ENCODE measurements around the gene PRELID3B.
"Not testable (repeated sequence)": the region's sequence is repeated elsewhere in the genome, so short reads cannot be mapped to it uniquely, and the experiment has no call there.

Gene PRELID3B

GRCh38 chr20:59024111-59024530 lies 18.5 kb downstream of the PRELID3B start:
- DNase-seq, result no peak

DNA sequence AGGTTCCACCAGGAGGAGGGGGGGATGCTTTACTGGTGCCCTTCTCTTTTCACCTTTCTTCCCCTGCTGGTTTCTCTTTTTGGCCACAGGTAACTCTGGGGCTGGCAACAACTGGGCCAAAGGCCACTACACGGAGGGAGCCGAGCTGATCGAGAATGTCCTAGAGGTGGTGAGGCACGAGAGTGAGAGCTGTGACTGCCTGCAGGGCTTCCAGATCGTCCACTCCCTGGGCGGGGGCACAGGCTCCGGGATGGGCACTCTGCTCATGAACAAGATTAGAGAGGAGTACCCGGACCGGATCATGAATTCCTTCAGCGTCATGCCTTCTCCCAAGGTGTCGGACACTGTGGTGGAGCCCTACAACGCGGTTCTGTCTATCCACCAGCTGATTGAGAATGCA lies 19.0 kb downstream of the PRELID3B start:
- DNase-seq, result no peak

- DNase-seq, result no peak
Observed at GRCh38 chr20:59022754-59023153, 19.8 kb downstream of the PRELID3B start.

GRCh38 chr20:59020938-59021551 lies 21.5 kb downstream of the PRELID3B start:
- no peak for DNase-seq

- DNase-seq, result no peak
Observed at GRCh38 chr20:59019217-59019616, 23.4 kb downstream of the PRELID3B start, which contains the start of gene TUBB1. TSS of gene TUBB1 (plus strand) at chr20:59019429. CDS start at chr20:59019523, 94 bp downstream.

GRCh38 chr20:59018817-59019216 lies 23.8 kb downstream of the PRELID3B start:
- no peak for DNase-seq

- no peak for DNase-seq
Observed at GRCh38 chr20:59017493-59018231, 24.9 kb downstream of the PRELID3B start.

DNA sequence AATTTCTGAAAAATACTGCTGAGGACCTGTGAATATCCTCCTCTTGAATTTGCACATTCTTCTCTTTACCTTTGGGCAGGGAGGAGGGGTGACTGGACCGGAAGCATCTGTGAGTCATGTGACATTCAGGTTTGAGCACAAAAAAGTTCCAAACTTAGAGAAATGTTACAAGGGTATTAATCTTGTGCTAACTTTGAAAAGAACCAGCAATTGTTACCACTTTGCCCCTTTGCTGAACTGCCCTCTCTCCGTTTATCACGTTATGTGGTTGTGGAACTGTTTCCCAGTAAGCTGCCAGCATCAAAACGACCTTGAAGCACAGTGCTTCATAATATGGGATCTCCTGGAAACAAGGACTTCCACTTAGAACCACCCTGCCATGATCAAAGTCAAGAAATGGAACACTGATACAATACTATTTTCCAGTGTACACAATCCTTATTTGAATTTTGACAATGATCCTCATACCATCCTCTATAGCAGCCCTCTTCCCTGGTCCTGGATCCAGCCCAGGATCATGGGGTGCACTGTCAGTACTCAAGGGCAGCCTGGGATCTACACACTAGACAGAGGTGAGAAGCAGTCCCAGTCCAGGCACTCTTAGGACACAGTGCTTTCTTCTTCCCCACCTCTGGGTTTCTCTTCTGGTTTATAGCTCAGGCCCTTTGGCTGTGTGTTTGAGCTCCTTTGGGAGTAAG lies 25.6 kb downstream of the PRELID3B start:
- DNase-seq, result no peak

- no peak for DNase-seq
Observed at GRCh38 chr20:59015812-59016711, 26.5 kb downstream of the PRELID3B start.

GRCh38 chr20:59015411-59015810 lies 27.2 kb downstream of the PRELID3B start:
- no peak for DNase-seq

DNA sequence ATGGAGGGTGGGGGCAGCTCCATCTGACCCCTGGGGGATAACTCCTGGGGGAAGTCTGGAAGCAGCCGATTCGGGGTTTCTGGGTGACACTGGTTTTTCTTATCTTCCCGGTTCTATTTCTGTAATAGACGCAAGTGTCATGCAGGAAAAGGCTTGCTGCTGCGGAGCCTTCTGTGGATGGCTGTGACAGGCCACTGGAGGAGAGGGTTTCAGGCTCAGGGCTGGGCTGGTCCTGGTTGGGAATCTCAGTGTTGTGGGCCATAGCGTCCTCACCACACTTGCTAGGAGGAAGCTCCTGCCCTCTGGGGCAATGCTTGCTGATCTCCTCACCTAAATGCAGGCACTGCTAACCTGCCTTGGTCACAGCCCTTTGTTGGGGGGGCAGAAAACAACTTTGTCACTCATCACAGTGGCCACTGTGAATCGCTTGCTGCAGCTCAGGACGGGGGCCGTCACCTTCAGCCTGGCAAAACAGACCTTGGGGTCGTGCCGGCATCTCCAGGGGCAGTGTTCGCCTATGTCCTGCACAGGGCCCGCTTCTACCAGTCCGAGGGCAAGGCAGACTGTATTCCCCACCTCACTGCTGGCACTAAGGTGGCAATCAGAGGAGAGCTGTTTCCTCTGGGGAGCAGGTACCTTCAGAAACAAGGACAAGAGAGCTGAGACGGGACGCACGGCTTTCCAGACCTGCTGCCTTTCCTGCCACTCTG lies 27.8 kb downstream of the PRELID3B start:
- DNase-seq, result no peak

DNA sequence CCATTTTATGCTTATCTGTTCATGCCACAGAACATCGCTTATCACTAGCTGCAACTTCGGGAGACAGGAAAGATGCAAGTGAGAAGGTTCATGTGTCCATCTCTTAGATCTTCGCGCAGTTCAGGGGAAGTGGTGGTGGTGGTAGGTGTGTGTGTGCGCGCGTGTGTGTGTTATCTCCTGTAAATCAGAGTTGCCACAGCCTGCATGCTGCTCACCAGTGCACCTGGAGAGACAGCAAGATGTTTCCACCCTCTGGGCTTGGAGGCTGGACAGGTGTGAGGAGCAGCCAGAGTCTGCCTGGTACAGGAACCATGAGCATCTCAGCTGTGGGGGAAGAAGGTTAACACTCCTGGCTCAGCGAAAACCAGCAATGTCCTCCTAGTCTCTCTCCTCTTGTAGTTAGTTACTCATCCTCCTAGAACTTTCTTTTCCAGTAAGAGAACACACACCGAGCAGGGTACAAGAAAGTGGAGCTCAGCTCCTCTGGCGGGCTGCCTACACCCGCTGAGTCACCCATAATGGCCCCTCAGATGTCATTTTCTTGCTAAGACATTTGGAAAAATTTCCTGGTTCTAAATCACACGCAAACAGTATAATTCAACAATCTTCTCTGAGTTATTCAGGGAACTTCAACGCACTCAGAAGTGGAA lies 28.5 kb downstream of the PRELID3B start:
- DNase-seq, result no peak

GRCh38 chr20:59013031-59013951 lies 29.3 kb downstream of the PRELID3B start:
- DNase-seq, result no peak

GRCh38 chr20:59011874-59012157 lies 30.8 kb downstream of the PRELID3B start:
- DNase-seq, result not testable (repeated sequence)

DNA sequence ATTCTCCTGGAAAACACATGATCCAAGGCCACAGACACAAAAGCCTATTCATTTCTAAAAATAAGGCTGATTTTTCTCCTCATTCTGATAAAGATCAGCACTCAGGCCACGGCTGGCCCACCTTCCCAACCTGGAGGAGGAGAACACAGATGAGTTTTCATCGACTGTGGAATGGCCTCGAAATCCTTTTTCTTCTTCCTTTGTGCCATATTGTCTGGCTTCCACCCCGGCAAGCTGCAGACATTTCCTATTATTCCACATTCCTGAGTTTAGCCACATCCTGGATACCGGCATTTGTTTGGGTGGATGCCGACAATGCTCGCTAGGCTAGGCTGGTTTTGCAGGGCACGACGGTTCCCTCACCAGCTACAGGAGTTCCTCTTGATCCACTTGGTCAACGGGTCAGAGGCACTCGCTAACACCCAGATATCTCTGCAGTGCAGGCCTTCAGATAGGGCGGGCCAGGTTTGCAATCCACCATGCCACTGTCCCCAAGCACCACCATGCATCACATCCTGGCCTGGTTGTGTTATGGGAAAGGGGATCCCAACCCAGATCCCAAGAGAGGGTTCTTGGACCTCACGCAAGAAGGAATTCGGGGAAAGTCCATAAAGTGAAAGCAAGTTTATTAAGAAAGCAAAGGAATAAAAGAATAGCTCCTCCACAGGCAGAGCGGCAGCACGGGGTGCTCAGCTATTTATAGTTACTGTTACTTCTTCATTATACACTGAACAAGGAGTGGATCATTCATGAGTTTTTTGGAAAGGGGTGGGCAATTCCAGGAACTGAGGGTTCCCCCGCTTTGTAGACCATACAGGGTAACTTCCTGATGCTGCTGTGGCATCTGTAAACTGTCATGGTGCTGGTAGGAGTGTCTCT lies 31.4 kb downstream of the PRELID3B start:
- no peak for DNase-seq

GRCh38 chr20:59010321-59010994 lies 32.1 kb downstream of the PRELID3B start:
- DNase-seq, result no peak

DNA sequence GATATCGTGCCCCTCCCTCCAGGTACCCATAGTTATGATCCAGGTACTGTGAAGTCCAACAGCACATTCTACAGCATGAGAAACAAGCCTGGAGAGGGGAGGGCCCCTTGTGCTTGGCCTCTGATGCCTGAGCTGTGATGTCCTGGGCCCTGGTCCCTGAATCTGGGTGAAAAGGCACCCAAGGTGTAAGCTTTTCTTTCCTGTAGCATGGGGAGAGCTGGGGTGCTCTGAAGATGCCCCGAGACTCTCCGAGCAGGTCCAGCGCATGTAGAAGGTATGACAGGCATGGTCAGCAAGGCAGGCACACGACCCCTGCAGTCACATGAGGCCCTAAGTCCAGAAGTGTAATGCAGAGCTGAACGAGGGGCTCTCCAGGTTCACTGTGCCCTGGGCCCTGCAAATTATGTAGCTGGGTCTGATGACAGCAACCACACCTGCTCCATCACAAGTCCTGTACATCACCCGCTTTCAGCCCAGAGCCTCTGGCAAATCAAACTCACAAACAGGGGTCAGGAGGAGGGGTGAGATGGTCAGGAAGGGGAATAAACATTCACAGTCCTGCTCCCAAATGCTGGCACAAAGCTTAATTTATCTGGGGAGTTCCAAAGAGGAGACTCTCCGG lies 33.8 kb downstream of the PRELID3B start:
- DNase-seq, result no peak

GRCh38 chr20:59007665-59008511 lies 34.7 kb downstream of the PRELID3B start:
- DNase-seq, result no peak

Measured in NCI-H345 (cell line).